Stimulated activated CD8-positive, alpha-beta memory T cell treated with anti-CD3 and anti-CD28 coated beads, Interleukin-15, amount 100 ng/mL, for 48 hours (primary cell): ENCODE data around the gene LRIT1.

Experiments
- DNase-seq, 2 donors: peaks; one replicate each; pipeline ENCODE4 v3.0.0-alpha.2; 2020; ENCODE audit warnings: low read depth in 2 of 2

LRIT1 gene

DNA sequence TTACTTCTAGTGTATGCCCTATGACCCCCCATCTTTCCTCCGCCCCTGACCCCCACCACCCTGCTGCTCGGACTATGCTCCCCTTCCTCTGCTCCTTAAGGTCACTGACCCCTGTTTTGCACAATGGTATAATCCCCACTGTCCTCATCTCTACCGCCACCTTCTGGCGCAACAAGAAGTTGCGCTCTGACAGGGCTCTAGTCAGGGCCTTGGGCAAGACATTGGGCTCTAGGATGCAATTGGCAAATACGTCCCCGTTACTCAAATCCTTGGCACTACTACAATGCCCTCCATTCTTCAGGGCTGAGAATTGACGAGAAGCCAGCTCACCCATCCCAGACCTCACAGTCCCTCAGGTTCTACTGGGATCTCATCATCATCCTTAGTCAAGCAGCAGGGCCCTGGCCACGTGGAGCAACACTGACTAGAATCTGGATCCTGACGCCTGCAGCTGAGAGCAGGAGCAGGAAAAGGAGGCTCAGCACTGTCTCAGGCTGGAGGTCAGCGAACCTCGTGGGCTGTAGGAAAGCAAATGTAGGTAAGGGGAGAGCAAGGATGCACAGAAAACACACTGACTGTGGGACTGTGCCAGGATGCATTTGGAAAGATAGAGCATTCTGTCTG is 26.6 kb downstream of the LRIT1 start:
- DNase-seq: peak in 1 of 2 donors; percentile 11

DNA sequence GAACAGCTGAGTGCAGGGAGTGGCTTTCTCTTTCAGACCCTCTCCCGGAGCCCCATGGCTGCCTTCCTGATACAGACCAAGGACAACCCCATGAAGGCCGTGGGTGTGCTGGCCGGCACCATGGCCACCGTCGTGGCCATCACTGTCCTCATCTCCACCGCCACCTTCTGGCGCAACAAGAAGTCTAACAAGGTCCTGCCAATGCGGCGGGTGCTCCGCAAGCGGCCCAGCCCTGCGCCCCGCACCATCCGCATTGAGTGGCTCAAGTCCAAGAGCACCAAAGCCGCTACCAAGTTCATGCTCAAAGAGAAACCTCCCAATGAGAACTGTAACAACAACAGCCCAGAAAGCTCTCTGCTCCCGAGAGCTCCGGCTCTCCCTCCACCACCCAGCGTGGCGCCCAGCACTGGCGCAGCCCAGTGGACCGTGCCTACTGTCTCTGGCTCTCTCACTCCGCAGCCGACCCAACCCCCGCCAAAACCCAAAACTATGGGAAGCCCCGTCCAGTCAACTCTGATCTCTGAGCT is 27.2 kb downstream of the LRIT1 start:
- DNase-seq: no peak

DNA sequence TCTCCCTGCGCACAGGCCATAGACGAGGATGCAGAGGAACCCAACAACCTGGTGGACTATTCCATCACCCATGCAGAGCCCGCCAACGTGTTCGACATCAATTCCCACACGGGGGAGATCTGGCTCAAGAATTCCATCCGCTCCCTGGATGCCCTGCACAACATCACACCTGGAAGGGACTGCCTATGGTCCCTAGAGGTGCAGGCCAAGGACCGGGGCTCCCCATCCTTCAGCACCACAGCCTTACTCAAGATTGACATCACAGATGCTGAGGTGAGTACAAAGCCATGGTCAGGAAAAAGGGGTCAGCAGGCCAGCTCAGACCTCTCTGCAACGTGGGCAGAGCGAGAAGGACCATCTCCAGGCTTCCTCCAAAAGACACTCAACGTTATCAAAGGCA is 28.3 kb downstream of the LRIT1 start:
- no peak for DNase-seq

DNA sequence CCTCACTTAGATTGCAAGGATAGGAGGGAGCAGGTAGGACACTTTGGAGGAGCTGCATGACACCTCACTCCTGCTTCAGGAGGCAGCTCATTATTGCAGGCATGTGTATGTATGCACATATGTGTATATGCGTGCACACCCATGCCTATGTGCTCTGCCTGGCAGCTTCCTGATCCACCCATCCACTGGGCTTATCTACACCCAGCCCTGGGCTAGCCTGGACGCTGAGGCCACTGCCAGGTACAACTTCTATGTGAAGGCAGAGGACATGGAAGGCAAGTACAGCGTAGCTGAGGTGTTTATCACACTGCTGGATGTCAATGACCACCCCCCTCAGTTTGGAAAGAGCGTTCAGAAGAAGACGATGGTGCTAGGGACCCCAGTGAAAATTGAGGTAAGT is 29.3 kb downstream of the LRIT1 start:
- DNase-seq: no peak

- DNase-seq: no peak
These were observed 29.8 kb downstream of the LRIT1 start for GRCh38 chr10:84211566-84211965.

DNA sequence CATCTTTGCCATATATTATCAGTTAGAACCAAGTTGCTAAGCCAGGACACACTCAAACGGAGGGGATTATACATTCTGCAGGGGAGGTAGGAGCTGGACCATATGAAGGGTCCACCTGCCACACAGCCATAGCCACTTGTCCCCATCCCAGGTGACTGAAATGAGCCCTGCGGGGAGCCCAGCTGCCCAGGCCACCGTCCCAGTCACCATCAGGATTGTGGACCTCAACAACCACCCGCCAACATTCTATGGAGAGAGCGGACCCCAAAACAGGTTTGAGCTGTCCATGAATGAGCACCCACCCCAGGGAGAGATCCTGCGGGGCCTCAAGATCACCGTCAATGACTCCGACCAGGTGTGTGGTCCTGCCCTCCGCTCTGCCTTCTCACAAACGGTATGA is 33.3 kb downstream of the LRIT1 start:
- DNase-seq: no peak

GRCh38 chr10:84205853-84206525 is 35.4 kb downstream of the LRIT1 start:
- DNase-seq: no peak

DNA sequence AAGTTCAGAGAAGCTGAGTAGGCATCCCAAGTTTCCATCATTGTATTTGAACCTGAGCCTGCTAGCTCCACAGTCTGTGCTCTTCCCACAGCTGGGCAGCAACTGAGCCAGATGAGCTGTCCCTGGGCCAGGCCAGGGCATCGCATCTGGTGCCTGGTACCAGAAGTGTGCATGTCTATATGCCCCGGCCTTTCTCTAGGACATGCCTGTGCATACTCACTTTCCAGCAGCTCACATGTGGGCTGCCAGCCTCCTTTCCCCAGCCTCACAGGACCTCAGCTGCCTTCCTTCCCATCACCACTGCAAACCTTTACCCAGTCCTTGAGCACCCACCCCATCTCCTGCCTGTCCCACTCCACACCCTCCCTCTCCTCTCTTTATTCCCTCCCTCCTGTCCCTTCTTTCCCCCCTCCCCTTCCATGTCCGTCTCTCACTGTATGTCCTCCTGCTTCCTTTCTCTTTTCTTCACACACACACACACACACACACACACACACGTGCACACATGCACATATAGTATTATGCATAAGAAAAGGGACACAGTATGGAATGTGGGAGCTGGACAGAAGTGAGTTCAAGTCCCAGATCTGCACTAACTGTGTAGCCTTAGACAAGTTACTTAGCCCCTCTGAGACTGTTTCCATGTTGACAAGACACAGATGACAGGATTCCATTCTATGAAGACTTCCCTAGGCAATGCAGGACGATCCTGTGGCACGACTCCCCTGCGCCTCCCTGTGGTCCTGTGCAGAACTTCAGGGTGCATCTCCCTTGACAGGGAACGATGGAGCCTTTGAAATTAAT is 36.1 kb downstream of the LRIT1 start:
- DNase-seq: peak; percentile 28 to 47

- DNase-seq: no peak
These were observed 36.7 kb downstream of the LRIT1 start for GRCh38 chr10:84204610-84205009.

GRCh38 chr10:84204122-84204521 is 37.2 kb downstream of the LRIT1 start:
- no peak for DNase-seq

- DNase-seq: no peak
These were observed 39.0 kb downstream of the LRIT1 start for GRCh38 chr10:84202349-84202748.

DNA sequence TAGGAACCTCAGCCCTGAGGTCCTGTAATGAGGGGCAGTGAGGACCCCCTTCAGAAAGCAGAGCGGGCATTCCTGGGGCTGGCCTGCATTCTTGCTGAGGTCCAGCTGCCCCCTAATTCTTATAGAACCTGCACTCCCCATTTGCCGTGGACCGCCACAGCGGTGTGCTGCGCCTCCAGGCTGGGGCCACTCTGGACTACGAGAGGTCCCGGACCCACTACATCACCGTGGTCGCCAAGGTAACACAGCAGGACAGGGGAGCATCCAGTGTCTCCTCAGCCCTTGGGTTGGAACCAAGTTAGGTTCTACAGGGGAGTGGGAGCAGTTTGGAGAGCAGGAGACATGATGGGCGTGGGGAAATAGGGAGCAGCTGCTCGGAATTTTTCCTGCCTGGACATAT is 39.7 kb downstream of the LRIT1 start:
- no peak for DNase-seq

GRCh38 chr10:84201244-84201606 is 40.1 kb downstream of the LRIT1 start:
- no peak for DNase-seq

DNA sequence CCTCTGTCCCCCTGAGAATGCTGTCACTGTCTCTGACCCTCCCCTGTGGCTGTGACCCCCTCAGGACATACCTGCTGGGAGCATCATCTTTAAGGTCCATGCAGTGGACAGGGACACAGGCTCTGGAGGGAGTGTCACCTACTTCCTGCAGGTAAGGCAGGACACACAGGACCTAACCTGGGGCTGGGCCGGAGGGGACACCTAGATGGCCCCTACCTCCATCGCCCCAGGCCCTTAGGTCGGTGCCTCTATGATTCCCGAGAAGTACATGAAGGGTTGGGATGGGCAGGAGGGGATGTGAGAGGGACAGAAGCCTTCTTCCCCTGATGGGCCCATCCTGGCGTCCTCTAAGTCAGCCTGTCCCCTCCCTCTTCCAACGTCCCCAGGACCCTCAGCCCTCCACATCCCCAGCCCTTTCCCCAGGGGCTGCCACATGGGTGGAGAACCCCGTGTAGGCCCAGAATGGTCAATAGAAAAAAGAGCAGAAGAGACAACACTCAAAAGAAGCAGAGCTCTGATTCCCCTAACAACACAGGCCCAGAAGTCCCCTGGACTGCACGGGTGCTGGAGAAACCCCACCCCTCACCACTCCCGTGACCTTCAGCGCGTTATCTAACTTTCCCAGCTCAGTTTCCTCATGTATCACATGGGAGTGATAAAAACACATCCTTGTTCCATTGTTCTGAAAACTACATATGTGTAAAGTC is 40.7 kb downstream of the LRIT1 start:
- DNase-seq: no peak

DNA sequence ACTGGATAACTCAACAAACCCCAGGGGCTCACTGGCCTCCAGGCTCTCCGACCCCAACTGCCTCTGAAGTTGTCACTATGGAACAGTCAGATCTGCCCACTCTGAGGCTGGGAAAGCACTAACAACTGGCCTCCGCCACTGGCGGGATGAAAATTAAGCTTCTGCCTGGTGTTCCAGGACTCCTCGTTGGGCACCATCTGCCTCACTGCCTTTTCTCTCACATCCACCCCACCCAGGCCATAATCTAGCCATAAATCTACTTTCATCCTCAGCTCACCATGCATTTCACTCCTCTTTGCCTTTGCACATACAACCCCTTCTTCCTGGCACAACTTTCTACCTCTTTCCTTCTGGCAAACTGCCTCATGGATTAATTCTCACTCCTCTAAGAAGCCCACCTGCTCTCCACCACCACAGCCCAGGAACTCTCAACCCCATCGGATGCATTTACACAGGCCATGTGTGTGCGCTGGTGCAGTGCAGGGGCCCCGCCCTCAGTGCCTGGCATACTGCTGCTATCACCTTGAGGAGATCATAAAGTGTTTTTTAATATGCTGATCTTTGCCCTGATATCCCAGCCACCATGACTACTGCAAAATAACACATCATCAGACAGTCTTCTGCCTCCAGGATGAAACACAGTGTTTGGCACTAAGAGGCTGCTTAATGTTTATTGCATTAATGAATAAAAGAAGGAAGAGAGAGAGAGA is 43.0 kb downstream of the LRIT1 start:
- DNase-seq: no peak

DNA sequence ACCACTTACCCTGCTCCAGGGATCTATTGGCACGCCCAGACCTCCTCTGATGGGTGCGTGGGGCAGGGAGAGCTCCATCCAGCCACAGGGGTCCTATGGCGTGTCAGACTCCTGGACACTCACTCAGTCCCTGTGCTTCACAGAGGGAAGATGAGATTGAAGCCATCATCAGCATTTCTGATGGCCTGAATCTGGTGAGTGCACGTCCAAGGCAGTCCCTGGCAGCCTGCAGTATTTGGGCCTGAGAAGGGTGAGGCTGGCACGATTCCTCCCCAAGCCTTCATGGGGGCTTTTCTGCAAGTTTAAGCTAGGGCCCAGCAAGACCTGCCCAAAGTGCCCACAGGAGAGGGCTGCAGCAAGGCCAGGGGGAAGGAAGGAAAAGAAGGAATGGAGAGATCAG is 43.7 kb downstream of the LRIT1 start:
- DNase-seq: no peak

GRCh38 chr10:84196941-84197340 is 44.4 kb downstream of the LRIT1 start:
- DNase-seq: no peak

GRCh38 chr10:84196083-84196482 is 45.3 kb downstream of the LRIT1 start:
- DNase-seq: no peak

GRCh38 chr10:84195044-84195830 is 46.1 kb downstream of the LRIT1 start:
- no peak for DNase-seq

- peak; percentile 29 to 32 for DNase-seq
These were observed 46.8 kb downstream of the LRIT1 start, which contains the start of gene CDHR1 for GRCh38 chr10:84194424-84195043. TSS of gene CDHR1 (plus strand) at chr10:84194537. CDS start at chr10:84194761, 224 bp downstream.
